HepG2 (cell line): Measurements from ENCODE around the gene UBE2O. TPM values are rescaled to one million over a fixed set of nuclear protein-coding genes. Genes with fewer than 3 reads are reported as not detected.

Experiments
- ATF7 ChIP-seq, 2 experiments: fragments of 450-650 bp in 1 of 2; sonication (generic) in 1 of 2; formaldehyde crosslinking in 1 of 2; IDR thresholded peaks; 2 replicates each; pipeline versions ENCODE4 v1.4.0 to v1.6.1; 2016 to 2020; ENCODE audit warnings: antibody characterized with exemption in 1 of 2, mild to moderate bottlenecking in 1 of 2, missing genetic modification reagents in 1 of 2
- CREB3 ChIP-seq: sonication (generic); formaldehyde crosslinking; IDR thresholded peaks from 2 replicates; pipeline ENCODE4 v1.5.0; 2020; ENCODE audit warnings: missing genetic modification reagents
- EED ChIP-seq: sonication (generic); formaldehyde crosslinking; IDR thresholded peaks from 2 replicates; pipeline ENCODE4 v1.5.0; 2020; ENCODE audit warnings: mild to moderate bottlenecking, missing genetic modification reagents
- GPN1 ChIP-seq: sonication (generic); formaldehyde crosslinking; IDR thresholded peaks from 2 replicates; pipeline ENCODE4 v1.5.1; 2020; ENCODE audit warnings: missing genetic modification reagents, borderline replicate concordance
- IRF1 ChIP-seq: sonication (generic); formaldehyde crosslinking; IDR thresholded peaks from 2 replicates; pipeline ENCODE4 v1.4.0; 2020; ENCODE audit warnings: low read depth, mild to moderate bottlenecking, missing genetic modification reagents
- MED8 ChIP-seq: sonication (generic); formaldehyde crosslinking; IDR thresholded peaks from 2 replicates; pipeline ENCODE4 v1.8.1; 2023; ENCODE audit warnings: mild to moderate bottlenecking, missing genetic modification reagents; ENCODE audit not compliant: insufficient replicate concordance
- NFIC ChIP-seq: IDR thresholded peaks from 2 replicates; pipeline ENCODE4 v1.6.1; 2012; ENCODE audit warnings: mild to moderate bottlenecking, low read length, inconsistent platforms
- SMAD9 ChIP-seq: sonication (generic); formaldehyde crosslinking; IDR thresholded peaks from 2 replicates; pipeline ENCODE4 v1.5.1; 2020; ENCODE audit warnings: mild to moderate bottlenecking, missing genetic modification reagents
- SNRNP70 ChIP-seq: fragments of 200-400 bp; formaldehyde crosslinking; IDR thresholded peaks from 2 replicates; pipeline ENCODE4 v1.6.1; 2017; ENCODE audit warnings: mild to moderate bottlenecking, low read depth, low read length, moderate library complexity
- WIZ ChIP-seq: sonication (generic); formaldehyde crosslinking; IDR thresholded peaks from 2 replicates; pipeline ENCODE4 v1.5.1; 2020; ENCODE audit warnings: mild to moderate bottlenecking, missing genetic modification reagents
- ZFP36L2 ChIP-seq: sonication (generic); formaldehyde crosslinking; IDR thresholded peaks from 2 replicates; pipeline ENCODE4 v1.4.0; 2020; ENCODE audit warnings: missing genetic modification reagents
- ZFX ChIP-seq: sonication (generic); formaldehyde crosslinking; IDR thresholded peaks from 2 replicates; pipeline ENCODE4 v1.4.0; 2020; ENCODE audit warnings: mild to moderate bottlenecking, low read depth, missing genetic modification reagents, moderate library complexity
- ZNF20 ChIP-seq: sonication (generic); formaldehyde crosslinking; IDR thresholded peaks from 2 replicates; pipeline ENCODE4 v1.4.0; 2020; ENCODE audit warnings: mild to moderate bottlenecking, moderate library complexity, missing genetic modification reagents
- ZNF253 ChIP-seq: sonication (generic); formaldehyde crosslinking; IDR thresholded peaks from 2 replicates; pipeline ENCODE4 v1.8.0; 2022; ENCODE audit warnings: mild to moderate bottlenecking, missing genetic modification reagents, borderline replicate concordance
- ZNF292 ChIP-seq: sonication (generic); formaldehyde crosslinking; IDR thresholded peaks from 2 replicates; pipeline ENCODE4 v1.8.1; 2022; ENCODE audit warnings: mild to moderate bottlenecking, low read depth, missing genetic modification reagents, borderline replicate concordance
- ZNF414 ChIP-seq: sonication (generic); formaldehyde crosslinking; IDR thresholded peaks from 2 replicates; pipeline ENCODE4 v1.5.0; 2020; ENCODE audit warnings: missing genetic modification reagents
- ZNF782 ChIP-seq: sonication (generic); formaldehyde crosslinking; IDR thresholded peaks from 2 replicates; pipeline ENCODE4 v1.4.0; 2020; ENCODE audit warnings: missing genetic modification reagents, mild to moderate bottlenecking, borderline replicate concordance
- polyA plus RNA-seq, 8 experiments: library from polyadenylated mRNA; depleted of rRNA in 3 of 8; stranded (reverse) in 7 of 8; unstranded in 1 of 8; fragments of >200 nt; fragmentation: Illumina TruSeq in 4 of 8; extraction: Trizol in 4 of 8; gene quantifications; 2 replicates each; pipeline versions ENCODE4 v1.2.1 to v1.2.3, GENCODE V29; 2011 to 2016; ENCODE audit warnings: low read depth in 4 of 8, missing spikeins in 1 of 8, mixed read lengths in 1 of 8; ENCODE audit not compliant: insufficient read depth in 1 of 8
- total RNA-seq, 5 experiments: library from RNA; depleted of rRNA; stranded (reverse); fragments of >200 nt; fragmentation: Illumina TruSeq; extraction: Trizol; gene quantifications; 2 replicates each; pipeline ENCODE4 v1.2.3, GENCODE V29; 2016; ENCODE audit warnings: low read depth in 1 of 5
- TF ChIP-seq, protein P1 (sequence below), 2 experiments: sonication (generic) in 1 of 2; formaldehyde crosslinking in 1 of 2; IDR thresholded peaks; 2 replicates each; pipeline versions ENCODE4 v1.4.0 to v1.6.1; 2016 to 2020; ENCODE audit warnings: borderline replicate concordance in 1 of 2, low read depth in 1 of 2, mild to moderate bottlenecking in 1 of 2, missing genetic modification reagents in 1 of 2
- TF ChIP-seq, protein P2 (sequence below): sonication (generic); formaldehyde crosslinking; IDR thresholded peaks from 2 replicates; pipeline ENCODE4 v1.8.0; 2022; ENCODE audit warnings: mild to moderate bottlenecking, missing genetic modification reagents; ENCODE audit not compliant: insufficient replicate concordance

Gene UBE2O
- total and polyA plus RNA-seq, 2 of the 13 experiments (the other 11 are each of a cell fraction or from before 2014, with no cell fraction given) = 21.5 to 23.5 TPM

DNA sequence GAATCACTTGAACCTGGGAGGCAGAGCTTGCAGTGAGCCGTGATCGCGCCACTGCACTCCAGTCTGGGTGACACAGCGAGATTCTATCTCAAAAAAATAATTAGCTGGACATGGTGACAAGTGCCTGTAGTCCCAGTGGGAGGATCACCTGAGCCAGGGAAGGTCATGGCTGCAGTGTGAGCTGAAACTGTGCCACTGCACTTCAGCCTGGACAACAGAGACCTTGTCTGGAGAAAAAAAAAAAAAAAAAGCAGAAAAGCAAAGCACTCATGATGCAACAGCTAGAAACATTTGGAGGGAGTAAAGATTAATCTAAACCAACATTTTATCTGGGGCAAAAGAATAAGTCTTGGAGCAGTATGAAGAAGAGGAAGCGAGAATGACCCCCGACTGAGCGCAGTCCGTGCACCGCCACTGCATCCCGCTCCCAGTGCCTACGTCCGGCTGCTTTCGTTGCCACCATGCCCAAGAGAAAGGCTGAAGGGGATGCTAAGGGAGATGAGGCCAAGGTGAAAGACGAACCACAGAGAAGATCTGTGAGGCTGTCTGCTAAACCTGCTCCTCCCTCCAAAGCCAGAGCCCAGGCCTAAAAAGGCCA lies 107.5 kb downstream of the UBE2O start (continued):
- TF ChIP-seq, protein P1, sequence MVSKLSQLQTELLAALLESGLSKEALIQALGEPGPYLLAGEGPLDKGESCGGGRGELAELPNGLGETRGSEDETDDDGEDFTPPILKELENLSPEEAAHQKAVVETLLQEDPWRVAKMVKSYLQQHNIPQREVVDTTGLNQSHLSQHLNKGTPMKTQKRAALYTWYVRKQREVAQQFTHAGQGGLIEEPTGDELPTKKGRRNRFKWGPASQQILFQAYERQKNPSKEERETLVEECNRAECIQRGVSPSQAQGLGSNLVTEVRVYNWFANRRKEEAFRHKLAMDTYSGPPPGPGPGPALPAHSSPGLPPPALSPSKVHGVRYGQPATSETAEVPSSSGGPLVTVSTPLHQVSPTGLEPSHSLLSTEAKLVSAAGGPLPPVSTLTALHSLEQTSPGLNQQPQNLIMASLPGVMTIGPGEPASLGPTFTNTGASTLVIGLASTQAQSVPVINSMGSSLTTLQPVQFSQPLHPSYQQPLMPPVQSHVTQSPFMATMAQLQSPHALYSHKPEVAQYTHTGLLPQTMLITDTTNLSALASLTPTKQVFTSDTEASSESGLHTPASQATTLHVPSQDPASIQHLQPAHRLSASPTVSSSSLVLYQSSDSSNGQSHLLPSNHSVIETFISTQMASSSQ (IDR thresholded peaks at IDR 0.05; ENCODE audit: low read depth) = no peak
- TF ChIP-seq, protein P1 (CRISPR knock-in tag; IDR thresholded peaks at IDR 0.05; ENCODE audit: borderline replicate concordance) = no peak
- TF ChIP-seq ZNF782 (CRISPR knock-in tag) (no peak; the same call in 1 of the 2 replicates), NFIC (no peak), ZNF292 (CRISPR knock-in tag) (peak; percentile 47; the same call in 1 of the 2 replicates), SNRNP70 (no peak), WIZ (CRISPR knock-in tag) (no peak), GPN1 (no peak), MED8 (CRISPR knock-in tag) (no peak), ZNF414 (no peak), CREB3 (no peak), EED (0 out of 2 replicates have a peak, but pooled peaks have one; percentile 13), SMAD9 (CRISPR knock-in tag) (no peak), ATF7 (IDR thresholded peaks at IDR 0.05) (peak; percentile 60; the same call in 1 of the 2 replicates), ATF7 (CRISPR knock-in tag; IDR thresholded peaks at IDR 0.05) (no peak), ZNF253 (no peak), IRF1 (CRISPR knock-in tag) (no peak), ZFP36L2 (no peak), ZNF20 (CRISPR knock-in tag) (no peak), ZFX (CRISPR knock-in tag) (0 out of 2 replicates have a peak, but pooled peaks have one; percentile 29)
- TF ChIP-seq, protein P2, sequence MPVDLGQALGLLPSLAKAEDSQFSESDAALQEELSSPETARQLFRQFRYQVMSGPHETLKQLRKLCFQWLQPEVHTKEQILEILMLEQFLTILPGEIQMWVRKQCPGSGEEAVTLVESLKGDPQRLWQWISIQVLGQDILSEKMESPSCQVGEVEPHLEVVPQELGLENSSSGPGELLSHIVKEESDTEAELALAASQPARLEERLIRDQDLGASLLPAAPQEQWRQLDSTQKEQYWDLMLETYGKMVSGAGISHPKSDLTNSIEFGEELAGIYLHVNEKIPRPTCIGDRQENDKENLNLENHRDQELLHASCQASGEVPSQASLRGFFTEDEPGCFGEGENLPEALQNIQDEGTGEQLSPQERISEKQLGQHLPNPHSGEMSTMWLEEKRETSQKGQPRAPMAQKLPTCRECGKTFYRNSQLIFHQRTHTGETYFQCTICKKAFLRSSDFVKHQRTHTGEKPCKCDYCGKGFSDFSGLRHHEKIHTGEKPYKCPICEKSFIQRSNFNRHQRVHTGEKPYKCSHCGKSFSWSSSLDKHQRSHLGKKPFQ (CRISPR knock-in tag) = no peak
